ENCODE measurements around the gene COQ3. TPM values are rescaled to one million over a fixed set of nuclear protein-coding genes. Genes with fewer than 3 reads are reported as not detected.

Gene COQ3
- total and polyA plus RNA-seq, 2 of the 8 experiments (the other 6 are each of a cell fraction or from before 2014, with no cell fraction given): 8.4 to 16.2 TPM

- H3K4me2 ChIP-seq (ENCODE audit: insufficient read depth in 1 of 2, low read depth in 2 of 2, low read length in 2 of 2): no peak overlapping the region
- H2BK5ac ChIP-seq (ENCODE audit: low read depth, low read length): no peak overlapping the region
- H2BK20ac ChIP-seq (ENCODE audit: low read length): no peak overlapping the region
- H3K18ac ChIP-seq (ENCODE audit: extremely low read depth, low read length): no peak overlapping the region
- H2BK15ac ChIP-seq (ENCODE audit: low read length): no peak overlapping the region
- no peaks in the 10 kb centered on the region for H3K27me3 ChIP-seq (replicated peaks in 1 of 4; ENCODE audit: control insufficient read depth in 3 of 4, extremely low read depth in 1 of 4, insufficient read depth in 3 of 4, low read length in 3 of 4)
- no peak overlapping the region for H4K5ac ChIP-seq (ENCODE audit: insufficient read length, low read depth, low read length)
- no peak overlapping the region for H4K8ac ChIP-seq (ENCODE audit: extremely low read depth, insufficient read depth, low read length)
- DNase-seq (ENCODE audit: low read depth in 1 of 2, low spot score in 2 of 2): no peak
- H3K4me3 ChIP-seq (ENCODE audit: extremely low read depth in 1 of 4, insufficient read depth in 2 of 4, low read depth in 3 of 4, low read length in 4 of 4): no peak overlapping the region
- no peak overlapping the region for H3K56ac ChIP-seq (replicated peaks; ENCODE audit: insufficient read length, low read depth, low read length)
- H3K23ac ChIP-seq (ENCODE audit: insufficient read length): no peak overlapping the region
- no peak for FAIRE-seq
- H3K9me3 ChIP-seq (ENCODE audit: insufficient read depth in 2 of 2, low read depth in 1 of 2, low read length in 1 of 2): no peaks in the 10 kb centered on the region
- no peak overlapping the region for H2AFZ ChIP-seq (ENCODE audit: low read length)
- no peak overlapping the region for H3K9ac ChIP-seq (replicated peaks in 1 of 4; ENCODE audit: extremely low read depth in 1 of 4, low read depth in 3 of 4, low read length in 3 of 4)
- 80% methylated on average over 6 of the region's 6 CpGs; no CpG with 5 or more reads in 1 of the 2 experiments for WGBS, 2 experiments (ENCODE audit: extremely low coverage in 1 of 2, insufficient coverage in 1 of 2, insufficient read length in 1 of 2, insufficient replicate concordance in 2 of 2, low coverage in 1 of 2, low lambda C conversion rate in 2 of 2, missing lambda C conversion rate in 1 of 2)
- ChIA-PET CTCF (ENCODE audit: partially characterized antibody) (interaction anchor here (0.6 to 5.1 kb wide), 4 partner anchors 12 to 235 kb away, joined by 3 to 42 read pairs (median 12); no protein-coding TSS in a partner anchor), POLR2A (ENCODE audit: partially characterized antibody) (interaction anchor here (0.9 to 1.9 kb wide), 3 partner anchors 17 to 61 kb away, joined by 3 to 5 read pairs (median 3); partner anchors contain the start of genes COQ3 and FAXC)
- H2BK120ac ChIP-seq (replicated peaks; ENCODE audit: low read depth, low read length): no peak overlapping the region
- no peak overlapping the region for H4K91ac ChIP-seq (replicated peaks; ENCODE audit: insufficient read length, low read length)
- peaks cover 0 to 6% (median 2%) of the 10 kb centered on the region in 4 experiments; a peak in 3 of 7 replicates for H3K4me1 ChIP-seq (replicated peaks in 1 of 4; ENCODE audit: control insufficient read depth in 3 of 4, insufficient read depth in 4 of 4, low read length in 3 of 4)
- H3K36me3 ChIP-seq (ENCODE audit: control insufficient read depth in 2 of 4, insufficient read depth in 4 of 4, low read length in 3 of 4): peaks cover 0 to 3% (median 0%) of the 10 kb centered on the region in 4 experiments; a peak in 3 of 8 replicates
- H3K27ac ChIP-seq (ENCODE audit: low read depth, low read length): no peak overlapping the region
- no peak overlapping the region for H3K4ac ChIP-seq (replicated peaks; ENCODE audit: insufficient read length, low read depth, low read length)
- no peak overlapping the region for H3K14ac ChIP-seq (ENCODE audit: insufficient read length)
- H2BK12ac ChIP-seq (ENCODE audit: low read depth, low read length): no peak overlapping the region
- no peak overlapping the region for H2AK5ac ChIP-seq (ENCODE audit: low read depth, low read length)
- H3K23me2 ChIP-seq (ENCODE audit: low read depth, low read length): no peaks in the 10 kb centered on the region
- no peaks in the 10 kb centered on the region for H3K79me1 ChIP-seq (ENCODE audit: low read depth, low read length)
- H4K20me1 ChIP-seq (replicated peaks in 1 of 2; ENCODE audit: control insufficient read depth in 1 of 2, insufficient read depth in 2 of 2, low read length in 2 of 2): no peaks in the 10 kb centered on the region
- H3K79me2 ChIP-seq (ENCODE audit: control insufficient read depth in 1 of 2, insufficient read depth in 2 of 2, low read length in 2 of 2): no peaks in the 10 kb centered on the region
- TF ChIP-seq BRCA1 (IDR thresholded peaks at IDR 0.05; ENCODE audit: low read depth, low read length): no peak
- TF ChIP-seq JUN (IDR thresholded peaks at IDR 0.05; ENCODE audit: low read depth, low read length): no peak
- no peak for TF ChIP-seq CEBPB (IDR thresholded peaks at IDR 0.05; ENCODE audit: low read depth, low read length)
- TF ChIP-seq FOSL1 (IDR thresholded peaks at IDR 0.05; ENCODE audit: insufficient read depth, low read depth, low read length): no peak
- TF ChIP-seq NRF1 (IDR thresholded peaks at IDR 0.05; ENCODE audit: low read depth, low read length): no peak
- TF ChIP-seq TAF7 (optimal IDR thresholded peaks at IDR 0.05; ENCODE audit: borderline replicate concordance, low read depth, low read length): no peak
- TF ChIP-seq TAF1 (IDR thresholded peaks at IDR 0.05; ENCODE audit: low read depth, low read length): no peak
Observed at GRCh38 chr6:99333068-99333467, 60.9 kb downstream of the COQ3 start.

Data from H1 (cell line).